ENCODE data around the gene RPS6KB2.

DNA sequence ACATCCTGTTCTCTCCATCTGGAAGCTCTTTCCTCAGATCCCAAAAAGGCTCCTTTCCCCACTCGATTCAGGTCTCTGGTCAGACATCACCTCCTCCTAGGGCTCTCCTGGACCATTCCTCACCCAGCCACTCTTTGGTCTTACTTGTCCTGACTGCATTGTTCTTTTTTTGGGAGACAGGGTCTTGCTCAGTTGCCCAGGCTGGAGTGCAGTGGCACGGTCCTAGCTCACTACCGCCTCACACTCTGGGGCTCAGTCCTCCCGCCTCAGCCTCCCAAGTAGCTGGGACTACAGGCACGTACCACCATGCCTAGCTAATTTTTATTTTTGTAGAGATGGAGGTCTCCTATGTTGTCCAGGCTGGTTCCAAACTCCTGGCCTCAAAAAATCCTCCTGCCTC, 17.2 kb downstream of the RPS6KB2 start:
- no peak for TF ChIP-seq EZH2 (IDR thresholded peaks at IDR 0.05; ENCODE audit: low read length)
- TF ChIP-seq, protein P1, sequence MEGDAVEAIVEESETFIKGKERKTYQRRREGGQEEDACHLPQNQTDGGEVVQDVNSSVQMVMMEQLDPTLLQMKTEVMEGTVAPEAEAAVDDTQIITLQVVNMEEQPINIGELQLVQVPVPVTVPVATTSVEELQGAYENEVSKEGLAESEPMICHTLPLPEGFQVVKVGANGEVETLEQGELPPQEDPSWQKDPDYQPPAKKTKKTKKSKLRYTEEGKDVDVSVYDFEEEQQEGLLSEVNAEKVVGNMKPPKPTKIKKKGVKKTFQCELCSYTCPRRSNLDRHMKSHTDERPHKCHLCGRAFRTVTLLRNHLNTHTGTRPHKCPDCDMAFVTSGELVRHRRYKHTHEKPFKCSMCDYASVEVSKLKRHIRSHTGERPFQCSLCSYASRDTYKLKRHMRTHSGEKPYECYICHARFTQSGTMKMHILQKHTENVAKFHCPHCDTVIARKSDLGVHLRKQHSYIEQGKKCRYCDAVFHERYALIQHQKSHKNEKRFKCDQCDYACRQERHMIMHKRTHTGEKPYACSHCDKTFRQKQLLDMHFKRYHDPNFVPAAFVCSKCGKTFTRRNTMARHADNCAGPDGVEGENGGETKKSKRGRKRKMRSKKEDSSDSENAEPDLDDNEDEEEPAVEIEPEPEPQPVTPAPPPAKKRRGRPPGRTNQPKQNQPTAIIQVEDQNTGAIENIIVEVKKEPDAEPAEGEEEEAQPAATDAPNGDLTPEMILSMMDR (optimal IDR thresholded peaks at IDR 0.05 in 1 of 3, IDR thresholded peaks at IDR 0.05 in 1 of 3, conservative IDR thresholded peaks at IDR 0.05 in 1 of 3; ENCODE audit: extremely low read depth in 1 of 3, insufficient read depth in 2 of 3, low read length in 3 of 3), result no peak

All from keratinocyte (primary cell).